HepG2 (cell line): ENCODE data around the gene FAM83C.

Source experiments
- SMARCE1 ChIP-seq: fragments of 450-650 bp; IDR thresholded peaks from 2 replicates; pipeline ENCODE4 v1.6.1; 2017; ENCODE audit warnings: borderline replicate concordance
- TF ChIP-seq, protein P1 (sequence below): IDR thresholded peaks from 2 replicates; pipeline ENCODE4 v1.6.1; 2012; ENCODE audit warnings: inconsistent platforms

DNA sequence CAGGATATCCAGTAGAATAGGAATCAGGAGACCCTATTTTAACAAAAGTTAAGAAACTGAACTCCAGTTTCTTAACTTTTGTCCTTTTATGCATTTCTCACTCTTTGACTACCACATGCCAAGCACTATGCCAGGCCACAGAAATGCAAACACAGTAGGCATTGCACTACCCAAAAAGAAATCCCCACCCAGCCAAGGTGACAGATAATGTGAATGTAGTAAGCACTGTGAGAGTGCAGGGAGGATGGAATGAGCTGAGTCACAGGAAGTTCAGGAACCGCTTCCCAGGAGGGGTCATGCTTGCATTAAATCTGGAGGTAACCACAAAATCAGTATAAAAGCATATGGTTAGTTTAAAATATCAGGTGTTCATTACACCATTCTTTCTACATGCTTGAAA lies 20.1 kb upstream of the FAM83C start:
- TF ChIP-seq, protein P1, sequence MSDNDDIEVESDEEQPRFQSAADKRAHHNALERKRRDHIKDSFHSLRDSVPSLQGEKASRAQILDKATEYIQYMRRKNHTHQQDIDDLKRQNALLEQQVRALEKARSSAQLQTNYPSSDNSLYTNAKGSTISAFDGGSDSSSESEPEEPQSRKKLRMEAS, result no peak
- no peak for TF ChIP-seq SMARCE1
